ENCODE measurements around the gene YPEL2. TPM values are rescaled to one million over a fixed set of nuclear protein-coding genes. Genes with fewer than 3 reads are reported as not detected.
"Not testable (repeated sequence)": the region's sequence is repeated elsewhere in the genome, so short reads cannot be mapped to it uniquely, and the experiment has no call there.

The YPEL2 gene
- total RNA-seq, 1 donor, result 7.8 TPM

GRCh38 chr17:59402760-59403159, 71.3 kb downstream of the YPEL2 start:
- no peak for DNase-seq (ENCODE audit: low read depth)
- no peak for TF ChIP-seq CTCF (IDR thresholded peaks at IDR 0.05; ENCODE audit: insufficient read depth, low read depth, low read length)
- no peak overlapping the region for H3K4me3 ChIP-seq (ENCODE audit: low read depth, low read length)

- TF ChIP-seq CTCF (IDR thresholded peaks at IDR 0.05; ENCODE audit: insufficient read depth, low read depth, low read length), result no peak
These were observed 73.0 kb downstream of the YPEL2 start for GRCh38 chr17:59404471-59404870.

GRCh38 chr17:59405944-59406705, 74.7 kb downstream of the YPEL2 start:
- peak; percentile 30 for DNase-seq (ENCODE audit: low read depth)
- TF ChIP-seq CTCF (IDR thresholded peaks at IDR 0.05; ENCODE audit: insufficient read depth, low read depth, low read length), result no peak
- H3K4me3 ChIP-seq (ENCODE audit: low read depth, low read length), result no peak overlapping the region

More at GRCh38 chr17:59404471-59404870, 73.0 kb downstream of the YPEL2 start:
- no peak overlapping the region for H3K4me3 ChIP-seq (ENCODE audit: low read depth, low read length)
- DNase-seq (ENCODE audit: low read depth), result no peak

- DNase-seq (ENCODE audit: low read depth), result peak; percentile 75
- H3K4me3 ChIP-seq (ENCODE audit: low read depth, low read length), result no peak overlapping the region
- TF ChIP-seq CTCF (IDR thresholded peaks at IDR 0.05; ENCODE audit: insufficient read depth, low read depth, low read length), result no peak
These were observed 75.4 kb downstream of the YPEL2 start for GRCh38 chr17:59406808-59407381.

- no peak for DNase-seq (ENCODE audit: low read depth)
- no peak overlapping the region for H3K4me3 ChIP-seq (ENCODE audit: low read depth, low read length)
- no peak for TF ChIP-seq CTCF (IDR thresholded peaks at IDR 0.05; ENCODE audit: insufficient read depth, low read depth, low read length)
These were observed 78.0 kb downstream of the YPEL2 start for GRCh38 chr17:59409336-59410048.

GRCh38 chr17:59410049-59410437, 78.6 kb downstream of the YPEL2 start:
- no peak for DNase-seq (ENCODE audit: low read depth)
- no peak overlapping the region for H3K4me3 ChIP-seq (ENCODE audit: low read depth, low read length)
- no peak for TF ChIP-seq CTCF (IDR thresholded peaks at IDR 0.05; ENCODE audit: insufficient read depth, low read depth, low read length)

GRCh38 chr17:59412431-59412830, 81.0 kb downstream of the YPEL2 start:
- not testable (repeated sequence) for H3K4me3 ChIP-seq (ENCODE audit: low read depth, low read length); DNase-seq (ENCODE audit: low read depth)

Data from fibroblast of villous mesenchyme (primary cell).